Measurements from ENCODE around the gene KEAP1. TPM values are rescaled to one million over a fixed set of nuclear protein-coding genes. Genes with fewer than 3 reads are reported as not detected.

KEAP1 gene
- total and polyA plus RNA-seq, 9 of the 15 experiments (the other 6 are each of a cell fraction or from before 2014, with no cell fraction given) = 2.1 to 95.6 (median 64.3) TPM

DNA sequence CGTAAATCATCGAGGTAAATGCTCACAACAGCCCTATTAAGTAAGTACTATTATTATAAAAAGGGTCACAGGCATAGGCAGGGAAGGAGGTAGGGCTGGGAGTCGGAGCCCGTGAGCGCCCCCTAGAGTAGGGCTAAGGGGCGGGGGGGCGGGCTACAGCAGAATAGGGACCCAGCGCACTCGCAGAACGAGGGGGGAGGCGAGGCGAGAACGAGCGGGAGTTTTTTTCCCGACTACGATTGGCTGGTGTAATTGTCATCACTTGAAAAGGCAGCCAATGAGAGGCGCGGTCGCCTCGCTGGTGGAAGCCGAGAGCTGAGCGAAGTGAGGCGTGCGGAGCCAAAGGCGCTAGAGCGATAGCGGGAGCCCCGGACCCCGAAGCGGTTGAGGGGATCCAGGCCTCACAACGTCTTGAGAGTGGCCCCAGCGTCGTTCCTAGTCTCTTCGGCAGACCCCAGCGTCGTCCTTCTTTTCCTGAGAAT, 24.2 kb downstream of the KEAP1 start (continued):
- TF ChIP-seq, protein P1, sequence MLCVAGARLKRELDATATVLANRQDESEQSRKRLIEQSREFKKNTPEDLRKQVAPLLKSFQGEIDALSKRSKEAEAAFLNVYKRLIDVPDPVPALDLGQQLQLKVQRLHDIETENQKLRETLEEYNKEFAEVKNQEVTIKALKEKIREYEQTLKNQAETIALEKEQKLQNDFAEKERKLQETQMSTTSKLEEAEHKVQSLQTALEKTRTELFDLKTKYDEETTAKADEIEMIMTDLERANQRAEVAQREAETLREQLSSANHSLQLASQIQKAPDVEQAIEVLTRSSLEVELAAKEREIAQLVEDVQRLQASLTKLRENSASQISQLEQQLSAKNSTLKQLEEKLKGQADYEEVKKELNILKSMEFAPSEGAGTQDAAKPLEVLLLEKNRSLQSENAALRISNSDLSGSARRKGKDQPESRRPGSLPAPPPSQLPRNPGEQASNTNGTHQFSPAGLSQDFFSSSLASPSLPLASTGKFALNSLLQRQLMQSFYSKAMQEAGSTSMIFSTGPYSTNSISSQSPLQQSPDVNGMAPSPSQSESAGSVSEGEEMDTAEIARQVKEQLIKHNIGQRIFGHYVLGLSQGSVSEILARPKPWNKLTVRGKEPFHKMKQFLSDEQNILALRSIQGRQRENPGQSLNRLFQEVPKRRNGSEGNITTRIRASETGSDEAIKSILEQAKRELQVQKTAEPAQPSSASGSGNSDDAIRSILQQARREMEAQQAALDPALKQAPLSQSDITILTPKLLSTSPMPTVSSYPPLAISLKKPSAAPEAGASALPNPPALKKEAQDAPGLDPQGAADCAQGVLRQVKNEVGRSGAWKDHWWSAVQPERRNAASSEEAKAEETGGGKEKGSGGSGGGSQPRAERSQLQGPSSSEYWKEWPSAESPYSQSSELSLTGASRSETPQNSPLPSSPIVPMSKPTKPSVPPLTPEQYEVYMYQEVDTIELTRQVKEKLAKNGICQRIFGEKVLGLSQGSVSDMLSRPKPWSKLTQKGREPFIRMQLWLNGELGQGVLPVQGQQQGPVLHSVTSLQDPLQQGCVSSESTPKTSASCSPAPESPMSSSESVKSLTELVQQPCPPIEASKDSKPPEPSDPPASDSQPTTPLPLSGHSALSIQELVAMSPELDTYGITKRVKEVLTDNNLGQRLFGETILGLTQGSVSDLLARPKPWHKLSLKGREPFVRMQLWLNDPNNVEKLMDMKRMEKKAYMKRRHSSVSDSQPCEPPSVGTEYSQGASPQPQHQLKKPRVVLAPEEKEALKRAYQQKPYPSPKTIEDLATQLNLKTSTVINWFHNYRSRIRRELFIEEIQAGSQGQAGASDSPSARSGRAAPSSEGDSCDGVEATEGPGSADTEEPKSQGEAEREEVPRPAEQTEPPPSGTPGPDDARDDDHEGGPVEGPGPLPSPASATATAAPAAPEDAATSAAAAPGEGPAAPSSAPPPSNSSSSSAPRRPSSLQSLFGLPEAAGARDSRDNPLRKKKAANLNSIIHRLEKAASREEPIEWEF (CRISPR knock-in tag; IDR thresholded peaks at IDR 0.05) = no peak
- no peak for TF ChIP-seq RBM15 (IDR thresholded peaks at IDR 0.05; ENCODE audit: insufficient read depth, low read length)
- TF ChIP-seq E2F3 (CRISPR knock-in tag; IDR thresholded peaks at IDR 0.05) = no peak
- TF ChIP-seq PHTF2 (CRISPR knock-in tag; IDR thresholded peaks at IDR 0.05) = no peak
- TF ChIP-seq NCOA6 (IDR thresholded peaks at IDR 0.05) = no peak
- no peak for TF ChIP-seq PATZ1 (CRISPR knock-in tag; IDR thresholded peaks at IDR 0.05; ENCODE audit: borderline replicate concordance)
- no peak for TF ChIP-seq KAT7 (CRISPR knock-in tag; IDR thresholded peaks at IDR 0.05; ENCODE audit: borderline replicate concordance)
- TF ChIP-seq MAFF (IDR thresholded peaks at IDR 0.05; ENCODE audit: low read length) = no peak
- no peak for TF ChIP-seq HNRNPUL1 (IDR thresholded peaks at IDR 0.05; ENCODE audit: low read length)
- no peak for TF ChIP-seq IRF9 (tag; IDR thresholded peaks at IDR 0.05)
- no peak for TF ChIP-seq MAFG (tag; conservative IDR thresholded peaks at IDR 0.05)
- TF ChIP-seq HEY1 (CRISPR knock-in tag; IDR thresholded peaks at IDR 0.05; ENCODE audit: borderline replicate concordance) = no peak
- TF ChIP-seq PHB (CRISPR knock-in tag; IDR thresholded peaks at IDR 0.05) = no peak

All from K562 (cell line).